HG03460 (cell line): ENCODE measurements around the gene ZNF148.

Experiments used
- ATAC-seq: cut with Tn5 transposase; IDR thresholded peaks from one replicate; pipeline ENCODE4 v1.9.1; 2021; ENCODE audit not compliant: unreplicated experiment

The ZNF148 gene

DNA sequence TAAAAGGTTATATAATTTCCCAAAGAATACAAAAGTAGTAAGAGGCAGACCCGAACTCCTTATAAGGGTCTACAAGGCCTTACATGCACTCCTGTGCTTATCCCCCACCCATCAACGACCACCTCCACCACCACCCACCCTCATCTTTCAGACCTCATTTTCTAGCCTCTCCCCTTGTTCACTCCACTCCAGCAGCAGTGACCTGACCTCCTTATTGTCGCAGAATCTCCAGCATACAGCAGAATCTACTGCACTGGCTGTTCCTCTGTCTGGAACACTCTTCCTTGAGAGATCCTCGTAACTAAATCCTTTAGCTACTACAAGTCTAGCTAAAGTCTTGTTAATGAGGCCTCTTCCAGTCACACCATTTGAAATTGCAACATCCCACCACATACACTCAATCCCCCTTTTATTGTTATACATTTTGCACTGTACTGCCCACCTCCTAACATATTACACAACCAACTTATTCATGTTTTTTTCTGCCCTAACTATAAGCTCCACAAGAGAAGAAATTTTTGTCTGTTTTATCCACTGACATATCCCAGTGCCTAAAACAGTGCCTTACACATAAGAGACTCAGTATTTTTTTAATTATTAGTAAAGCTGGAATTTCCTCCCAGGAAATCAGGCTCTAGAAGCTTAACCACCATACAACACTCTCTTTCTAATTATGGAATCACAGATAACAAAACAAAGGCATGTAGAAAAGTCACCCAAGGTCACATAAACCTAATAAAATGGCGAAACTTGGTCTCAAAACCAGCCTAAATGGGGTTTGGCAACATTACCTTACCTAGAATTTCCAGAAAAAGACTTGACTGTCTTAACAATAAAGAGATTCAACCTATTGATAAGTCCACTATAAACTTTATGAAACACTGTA is 40.2 kb downstream of the ZNF148 start:
- ATAC-seq = no peak

DNA sequence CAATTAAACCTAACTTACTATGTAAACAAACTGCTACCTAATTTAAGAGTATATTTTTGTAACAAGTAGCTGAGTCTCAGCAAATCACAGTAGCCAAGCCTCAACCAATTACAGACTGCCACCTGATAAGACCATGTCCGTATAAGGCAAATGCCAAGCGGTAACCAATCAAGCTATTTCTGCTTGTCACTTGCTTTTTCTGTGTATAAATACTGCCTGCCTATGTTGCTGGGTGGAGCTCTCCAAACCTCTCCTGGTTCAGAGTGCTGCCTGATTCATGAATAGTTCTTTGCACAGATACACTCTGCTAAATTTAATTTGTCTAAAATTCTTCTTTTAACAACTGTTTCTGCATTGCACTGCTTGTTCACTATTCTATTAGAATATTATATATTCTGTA is 42.6 kb downstream of the ZNF148 start:
- no peak for ATAC-seq

DNA sequence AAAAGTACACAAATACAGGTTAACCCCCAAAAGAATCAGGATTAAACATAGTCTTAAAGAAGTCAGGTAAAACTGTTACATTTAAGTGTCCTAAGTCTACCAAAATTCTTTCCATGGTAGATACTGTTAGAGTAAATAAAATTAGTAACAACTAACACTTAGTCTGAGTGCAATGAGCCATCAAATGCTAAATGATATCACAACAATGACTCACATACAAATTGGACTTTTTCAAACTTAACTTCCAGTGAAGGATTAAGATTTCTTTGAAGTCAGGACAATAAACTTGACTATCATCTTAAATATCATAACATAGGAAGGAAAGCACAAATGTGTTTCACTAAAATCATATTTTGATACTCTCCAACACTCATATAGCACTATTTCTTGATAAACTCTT is 43.9 kb downstream of the ZNF148 start:
- ATAC-seq = no peak

DNA sequence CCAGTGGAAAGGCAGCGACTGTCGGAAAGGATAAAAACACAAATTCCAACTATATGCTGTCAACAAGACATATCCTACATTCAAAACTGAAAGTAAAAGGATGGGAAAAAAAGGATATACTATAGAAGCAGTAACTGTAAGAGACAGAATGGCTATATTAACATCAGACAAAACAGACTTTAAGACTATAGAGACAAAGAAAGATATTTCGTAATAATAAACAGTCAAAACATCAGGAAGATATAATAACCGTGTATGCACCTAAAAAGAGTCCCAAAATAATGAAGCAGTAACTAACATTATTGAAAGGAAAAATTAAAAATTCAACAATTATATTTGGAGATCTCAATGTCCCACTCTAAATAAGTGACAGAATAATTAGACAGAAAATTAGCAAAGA is 48.2 kb downstream of the ZNF148 start:
- ATAC-seq = no peak

DNA sequence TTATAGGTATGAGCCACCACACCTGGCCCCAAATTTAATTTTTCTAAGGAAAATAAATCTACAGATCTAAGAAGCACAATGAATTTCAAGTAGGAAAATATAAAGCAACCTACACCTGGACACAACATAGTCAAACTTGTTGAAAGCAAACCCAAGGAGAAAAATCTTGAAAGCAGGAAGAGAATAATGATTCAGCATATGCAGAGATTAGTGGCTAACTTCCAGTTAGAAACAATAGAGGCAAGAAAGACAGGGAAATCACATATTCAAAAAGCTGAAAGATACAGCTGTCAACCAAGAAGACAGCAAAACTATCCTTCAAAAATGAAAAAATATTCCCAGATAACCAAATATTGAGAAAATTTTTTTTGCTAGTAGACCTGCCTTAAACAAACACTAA is 49.4 kb downstream of the ZNF148 start:
- no peak for ATAC-seq

DNA sequence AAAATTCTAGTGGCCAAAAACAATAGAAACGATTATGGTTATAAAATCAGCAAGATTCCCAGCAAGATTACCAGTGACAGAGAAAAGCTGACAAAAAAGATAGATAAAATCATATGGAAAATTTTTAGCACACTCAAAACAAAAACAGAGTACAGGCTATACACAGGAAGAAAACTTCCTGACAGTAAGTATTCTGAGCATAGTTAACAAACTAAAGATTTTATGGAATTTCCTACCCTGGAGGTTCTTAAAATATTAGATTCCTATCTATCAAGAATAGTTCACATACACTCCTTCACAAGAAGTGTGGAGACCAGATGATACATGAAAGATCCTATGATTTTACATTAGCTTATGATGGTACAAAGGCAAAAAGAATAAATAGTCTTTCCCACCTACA is 50.8 kb downstream of the ZNF148 start:
- ATAC-seq = no peak

DNA sequence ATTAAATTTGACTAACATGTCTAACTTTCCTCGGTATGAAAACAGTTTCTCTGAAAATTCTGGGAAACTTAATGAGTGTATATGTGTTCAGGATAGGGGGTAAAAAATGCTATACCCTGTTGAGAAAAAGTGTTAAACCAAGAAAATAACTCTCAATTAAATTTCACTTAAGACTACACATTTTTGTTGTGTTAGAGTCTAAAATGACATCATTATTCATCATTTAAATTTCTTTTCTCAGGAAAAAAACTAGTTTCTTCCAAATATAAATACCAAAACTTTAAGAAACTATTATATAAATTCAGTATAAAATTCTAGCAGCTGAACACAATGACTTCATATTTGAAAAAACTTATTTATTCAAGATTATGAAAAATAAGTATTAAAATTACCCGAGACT is 52.2 kb downstream of the ZNF148 start:
- ATAC-seq = no peak

DNA sequence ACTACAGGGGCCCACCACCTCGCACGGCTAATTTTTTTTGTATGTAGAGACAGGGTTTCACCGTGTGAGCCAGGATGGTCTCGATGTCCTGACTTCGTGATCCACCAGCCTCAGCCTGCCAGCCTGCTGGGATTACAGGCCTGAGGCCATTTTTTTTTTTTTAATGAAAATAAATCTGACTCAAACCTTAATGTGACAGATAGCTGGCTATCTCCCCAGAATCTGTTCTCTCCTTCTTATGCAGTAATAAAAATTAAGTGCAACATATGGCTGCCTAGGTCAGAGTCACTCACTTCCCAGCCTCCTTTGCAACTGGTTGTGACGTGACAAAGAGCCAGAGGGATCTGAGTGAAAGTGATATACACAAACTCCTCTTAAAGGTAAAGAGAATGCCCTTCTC is 53.0 kb downstream of the ZNF148 start:
- no peak for ATAC-seq

DNA sequence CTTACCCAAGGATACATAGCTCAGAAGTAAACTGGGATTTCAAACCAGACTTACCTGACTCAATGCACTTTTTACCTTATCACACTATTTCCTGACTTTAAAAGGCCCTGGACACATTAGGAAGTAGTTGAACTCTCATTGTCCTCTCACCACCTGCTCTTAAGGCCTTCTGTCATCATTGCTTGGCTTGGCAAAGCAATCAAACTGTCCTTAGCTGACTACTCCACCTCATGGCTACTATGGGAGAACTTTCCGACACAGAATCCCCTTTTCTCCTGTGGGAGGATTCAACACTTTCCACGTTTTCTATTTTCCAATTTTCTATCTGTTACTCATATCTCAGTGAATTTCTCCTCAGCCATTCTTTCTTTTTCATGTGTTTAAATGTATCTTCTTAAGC is 55.4 kb downstream of the ZNF148 start:
- ATAC-seq = no peak

DNA sequence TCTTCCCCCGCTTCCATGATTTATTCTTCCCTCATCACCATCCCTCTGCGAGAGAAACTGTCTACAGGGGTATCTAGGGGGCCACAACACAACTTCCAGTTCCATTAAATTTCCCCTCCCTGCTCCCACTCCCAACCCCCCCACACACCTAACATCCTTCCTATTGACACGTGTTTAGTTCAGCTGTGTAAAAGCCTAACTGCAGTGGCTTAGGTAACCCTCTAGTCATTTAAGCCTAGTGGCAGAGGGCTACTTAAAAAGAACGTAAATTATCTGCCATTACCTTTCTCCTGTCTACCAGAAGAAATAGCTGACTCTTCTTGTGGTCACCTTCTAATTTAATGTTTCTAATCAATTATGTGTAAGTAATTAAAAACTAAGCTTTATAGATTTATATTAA is 56.3 kb downstream of the ZNF148 start:
- ATAC-seq = no peak

DNA sequence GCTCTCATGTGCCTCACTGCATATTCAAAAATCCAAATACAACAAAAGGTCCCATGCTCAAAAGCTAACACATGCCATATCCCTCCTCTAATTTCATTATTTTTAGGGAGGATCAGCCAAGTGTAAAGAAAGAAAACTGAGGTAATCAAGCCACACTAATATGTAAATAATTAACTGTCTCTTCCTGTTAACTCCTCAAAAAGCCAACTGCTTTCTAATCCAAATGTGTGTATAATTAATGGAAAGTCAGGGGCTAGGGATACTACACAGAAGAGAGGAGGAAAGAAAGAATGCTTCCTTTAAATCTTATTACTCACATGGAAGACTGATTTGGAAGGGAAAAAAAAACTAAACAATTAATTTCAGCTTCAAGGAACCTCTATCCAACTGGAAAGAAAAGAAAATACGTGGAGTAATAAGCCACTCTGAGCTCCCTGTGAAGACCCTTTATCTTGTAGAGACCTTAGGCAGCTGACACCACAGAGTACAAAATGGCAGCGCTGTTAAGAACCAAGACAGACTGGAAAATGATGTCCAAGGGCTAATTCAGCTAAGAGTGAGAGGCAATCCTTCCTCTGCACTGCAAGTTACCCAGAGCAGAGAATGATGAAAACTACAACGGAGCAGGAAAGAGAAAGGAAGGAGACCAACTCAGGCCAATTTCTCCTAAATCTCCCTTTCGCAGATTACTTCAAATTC is 56.8 kb downstream of the ZNF148 start:
- ATAC-seq = no peak

DNA sequence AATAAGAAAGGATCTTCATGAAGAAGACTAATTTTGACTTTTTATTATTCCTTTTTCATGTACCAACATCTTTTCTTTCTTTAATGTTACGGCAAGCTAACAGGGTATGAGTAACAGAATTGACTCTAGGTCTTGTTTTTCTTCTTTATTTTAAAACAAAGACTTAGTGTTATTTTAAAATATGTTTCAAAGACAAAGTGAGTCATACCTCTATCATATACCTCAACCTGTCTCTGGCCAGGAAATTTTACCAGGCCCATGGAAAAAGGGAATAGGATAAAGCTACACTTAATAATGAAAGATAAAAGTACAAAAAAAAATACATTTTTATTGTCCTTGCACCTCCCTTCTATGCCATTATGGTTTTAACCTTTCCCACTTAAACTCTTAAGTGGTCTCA is 57.4 kb downstream of the ZNF148 start:
- ATAC-seq = no peak

DNA sequence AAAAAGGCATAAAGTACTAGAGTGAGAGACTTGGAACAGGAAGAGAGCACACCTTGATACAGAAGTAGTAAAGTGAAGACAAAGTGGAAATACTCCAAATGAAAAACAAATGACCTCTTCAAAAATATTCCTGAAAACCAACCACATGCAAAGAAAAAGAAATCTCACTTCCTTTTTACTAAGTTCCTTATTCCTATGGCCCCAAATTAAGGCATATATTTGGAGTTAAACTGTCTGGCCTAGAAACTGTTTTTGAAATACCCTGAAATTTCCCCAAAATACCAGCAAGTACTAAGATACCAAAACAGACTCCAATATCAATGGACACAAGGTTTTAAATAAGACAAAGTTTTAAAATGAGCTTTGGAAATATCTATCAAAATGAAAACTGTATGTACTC is 58.2 kb downstream of the ZNF148 start:
- no peak for ATAC-seq

DNA sequence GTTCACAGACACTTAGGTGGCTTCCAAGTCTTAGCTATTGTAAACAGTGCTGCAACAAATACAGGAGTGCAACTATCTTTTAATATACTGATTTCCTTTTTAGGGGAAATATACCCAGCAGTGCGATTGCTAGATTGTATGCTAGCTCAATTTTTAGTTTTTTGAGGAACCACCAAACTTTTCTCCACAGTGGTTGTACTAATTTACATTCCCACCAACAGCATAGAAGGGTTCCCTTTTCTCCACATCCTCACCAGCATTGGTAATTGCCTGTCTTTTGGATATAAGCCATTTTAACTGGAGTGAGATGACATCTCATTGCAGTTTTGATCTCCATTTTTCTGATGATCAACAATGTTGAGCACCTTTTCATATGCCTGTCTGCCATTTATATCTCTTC is 58.9 kb downstream of the ZNF148 start:
- ATAC-seq = no peak

DNA sequence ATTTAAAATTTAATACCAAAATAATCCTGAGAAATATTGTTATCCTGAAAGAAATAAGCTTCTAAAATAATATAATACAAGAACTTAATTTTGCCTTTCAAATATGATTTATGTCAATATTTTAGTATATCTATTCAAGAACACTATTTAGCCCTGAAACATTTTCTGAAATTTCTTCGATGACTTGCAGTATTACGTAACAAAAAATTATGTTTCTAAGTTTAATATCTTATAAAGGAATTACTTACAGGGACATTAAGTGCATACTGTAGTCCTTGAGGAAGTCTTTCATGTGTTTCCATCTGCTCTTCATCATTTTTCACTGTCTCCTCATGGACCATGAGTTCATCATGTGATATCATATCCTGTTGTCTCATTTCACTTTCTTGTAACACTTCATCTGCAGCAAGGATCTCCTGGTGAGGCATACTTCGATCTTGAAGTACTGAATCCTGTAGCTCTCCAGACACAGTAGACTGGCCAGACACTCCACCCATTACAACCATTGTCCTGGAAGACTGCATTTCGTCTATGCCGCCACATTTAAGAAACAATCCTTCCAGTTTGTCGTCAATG is 62.0 kb downstream of the ZNF148 start:
- ATAC-seq = no peak

DNA sequence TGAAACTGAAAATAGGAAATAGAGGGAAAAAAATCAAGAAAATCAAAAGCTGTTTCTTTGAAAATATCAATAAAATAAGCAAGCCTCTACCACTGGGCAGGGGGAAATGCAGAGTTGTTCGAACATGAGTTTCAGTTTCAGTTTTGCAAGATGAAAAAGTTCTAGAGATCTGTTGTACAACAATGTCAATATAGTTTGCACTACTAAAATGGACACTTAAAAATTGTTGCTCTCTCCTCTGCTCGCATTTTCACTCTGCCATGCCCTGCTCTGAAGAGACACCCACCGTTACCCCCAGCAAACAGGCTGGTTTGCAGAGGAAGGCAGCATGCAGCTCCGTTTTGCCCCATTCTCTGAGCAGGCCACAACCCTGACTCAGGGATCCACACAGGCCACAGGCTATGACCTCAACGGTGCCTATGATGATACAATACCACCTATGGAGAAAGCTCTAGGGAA is 64.5 kb downstream of the ZNF148 start:
- ATAC-seq = no peak

DNA sequence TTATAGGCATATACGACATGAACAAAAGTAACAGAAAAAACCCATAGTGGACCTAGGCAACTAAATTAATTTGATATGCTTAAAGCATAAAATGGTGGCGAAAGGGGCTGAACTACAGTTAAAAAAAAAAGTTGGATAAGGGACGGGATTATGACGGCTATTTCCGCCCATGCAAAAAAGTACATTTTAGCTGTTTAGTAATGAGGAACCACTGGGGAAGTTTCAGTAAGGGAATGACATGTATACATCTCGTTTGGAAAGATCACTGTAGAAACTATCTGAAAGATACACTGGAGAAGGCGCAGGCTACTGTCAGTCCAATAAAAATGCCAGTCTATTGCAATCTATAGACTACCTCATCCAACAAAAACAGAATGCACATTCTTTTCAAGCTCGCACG is 65.6 kb downstream of the ZNF148 start:
- no peak for ATAC-seq

DNA sequence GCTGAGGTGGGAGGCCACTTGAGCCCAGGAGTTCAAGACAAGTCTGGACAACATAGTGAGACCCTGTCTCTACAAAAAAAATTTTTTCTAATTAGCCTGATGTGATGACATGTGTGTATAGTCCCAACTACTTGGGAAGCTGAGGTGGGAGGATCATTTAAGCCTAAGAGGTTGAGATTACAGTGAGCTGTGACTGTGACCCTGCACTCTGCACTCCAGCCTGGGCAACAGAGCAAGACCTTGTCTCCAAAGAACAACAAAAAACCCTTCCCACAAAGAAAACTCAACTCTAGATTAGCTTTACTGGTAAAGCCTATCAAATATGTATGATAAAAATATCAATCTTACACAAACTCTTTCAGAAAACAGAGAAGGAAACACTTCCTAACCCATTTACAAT is 68.5 kb downstream of the ZNF148 start:
- ATAC-seq = no peak

DNA sequence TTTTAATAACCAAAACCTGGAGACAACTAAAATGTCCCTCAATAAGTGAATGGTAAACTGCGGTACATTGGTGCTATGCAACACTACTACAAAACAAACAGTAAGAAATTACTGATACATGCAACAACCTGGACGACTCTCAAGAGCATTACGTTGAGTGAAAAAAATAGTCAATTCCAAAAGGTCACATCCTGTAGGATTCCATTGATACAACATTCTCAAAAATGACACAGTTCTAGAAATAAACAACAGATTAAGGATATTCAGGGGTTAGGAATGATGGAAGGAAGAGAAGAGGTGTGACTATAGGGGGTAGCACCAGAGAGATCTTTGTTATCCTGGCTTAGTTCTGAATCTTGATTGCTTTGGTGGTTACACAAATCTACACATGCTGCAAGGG is 72.2 kb downstream of the ZNF148 start:
- no peak for ATAC-seq

DNA sequence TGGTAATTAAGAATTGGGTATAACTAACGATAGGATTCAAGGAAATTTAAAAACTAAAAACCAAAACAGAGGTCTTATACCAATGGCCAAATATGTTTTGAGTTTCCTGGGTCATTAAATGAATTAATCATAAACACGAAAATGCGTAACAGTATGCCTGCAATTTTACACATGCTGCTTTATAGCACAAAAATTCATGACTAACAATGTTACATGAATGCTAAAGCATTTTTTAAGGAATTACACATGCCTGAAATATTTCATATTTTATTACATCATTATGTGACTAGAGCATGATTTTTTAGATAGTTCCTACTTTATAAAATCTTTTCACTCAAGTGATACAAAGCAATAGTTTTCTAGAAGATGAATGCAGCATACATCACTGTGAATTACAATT is 74.7 kb downstream of the ZNF148 start:
- ATAC-seq = no peak

DNA sequence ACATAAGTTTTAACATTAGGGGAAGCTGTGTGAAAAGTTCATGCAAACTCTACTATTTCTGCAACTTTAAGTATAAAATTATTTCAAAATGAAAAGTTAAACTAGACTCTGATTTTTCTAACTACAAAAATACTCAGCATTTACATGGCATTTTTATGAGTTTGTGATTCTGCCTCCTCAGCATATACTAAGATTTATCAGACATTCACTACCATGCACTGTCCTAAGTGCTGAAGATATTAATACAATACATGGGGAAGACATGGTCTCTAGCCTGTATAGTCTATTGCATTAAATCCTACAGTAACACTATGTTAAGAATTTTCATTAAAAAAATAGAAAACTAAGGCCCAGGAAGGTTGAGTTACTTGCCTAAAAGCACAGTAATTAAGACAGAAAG is 80.7 kb downstream of the ZNF148 start:
- no peak for ATAC-seq

DNA sequence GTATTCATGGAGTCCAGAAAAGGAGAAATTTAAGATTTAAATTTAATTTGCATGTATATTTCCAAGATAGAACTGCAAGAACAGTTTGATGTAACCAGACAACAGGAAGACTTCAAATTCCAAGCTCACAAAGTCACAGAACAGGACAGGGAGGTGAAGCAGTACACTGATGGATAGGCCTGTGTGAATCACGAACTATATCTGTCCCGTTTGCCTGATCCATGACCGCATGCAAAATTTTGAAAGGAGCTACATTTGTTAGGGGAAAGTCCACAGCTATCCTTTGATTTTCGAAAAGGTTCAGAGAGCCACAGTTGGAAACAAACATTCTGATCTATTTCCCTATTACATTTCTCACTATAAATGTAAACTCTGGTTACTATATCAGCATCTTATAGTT is 83.1 kb downstream of the ZNF148 start:
- no peak for ATAC-seq
